HG03095 (cell line): Measurements from ENCODE around the gene FUT7.

Source experiments
- ATAC-seq: cut with Tn5 transposase; IDR thresholded peaks from one replicate; pipeline ENCODE4 v1.9.1; 2021; ENCODE audit warnings: moderate library complexity; ENCODE audit not compliant: unreplicated experiment

Gene FUT7, protein sequence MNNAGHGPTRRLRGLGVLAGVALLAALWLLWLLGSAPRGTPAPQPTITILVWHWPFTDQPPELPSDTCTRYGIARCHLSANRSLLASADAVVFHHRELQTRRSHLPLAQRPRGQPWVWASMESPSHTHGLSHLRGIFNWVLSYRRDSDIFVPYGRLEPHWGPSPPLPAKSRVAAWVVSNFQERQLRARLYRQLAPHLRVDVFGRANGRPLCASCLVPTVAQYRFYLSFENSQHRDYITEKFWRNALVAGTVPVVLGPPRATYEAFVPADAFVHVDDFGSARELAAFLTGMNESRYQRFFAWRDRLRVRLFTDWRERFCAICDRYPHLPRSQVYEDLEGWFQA

DNA sequence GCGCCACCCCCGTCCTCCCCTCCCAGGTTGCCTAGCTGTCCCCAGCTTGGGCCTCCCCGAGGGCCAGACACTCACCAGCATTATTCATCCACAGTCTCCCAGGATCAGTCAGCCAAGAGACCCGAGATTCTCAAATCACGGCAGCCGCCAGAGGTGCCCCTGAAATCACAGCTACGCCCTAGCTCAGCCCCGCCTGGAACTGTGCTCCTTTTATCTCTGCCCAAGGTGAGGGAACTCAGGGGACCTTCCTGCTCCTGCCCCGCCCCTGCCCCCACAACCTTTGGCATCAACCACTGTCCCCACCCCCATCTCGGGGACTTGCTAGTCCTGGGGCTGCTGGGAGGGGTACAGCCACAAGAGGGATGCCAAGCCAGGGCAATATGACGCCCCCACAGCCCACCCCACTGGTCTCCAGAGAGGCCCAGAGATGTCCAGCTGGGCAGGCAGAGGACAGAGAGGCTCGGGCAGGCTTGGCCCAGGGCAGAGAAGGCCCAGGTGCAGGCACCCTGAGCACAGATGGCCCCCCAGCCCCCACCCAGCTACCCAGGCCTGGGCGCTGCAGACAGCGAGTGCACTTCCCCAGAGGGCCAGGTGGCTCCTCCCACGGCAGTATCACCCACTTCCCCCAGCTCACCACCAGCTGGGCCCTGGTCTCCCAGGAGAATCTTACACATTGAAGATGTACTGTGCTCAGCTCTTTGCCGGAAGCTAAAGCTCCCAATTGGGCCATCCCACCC is at the start of gene FUT7:
FUT7 (minus strand) TSS at position 185 of the 737 bp plus-strand sequence; CDS start at position 88, 97 bp downstream.
- no peak for ATAC-seq

DNA sequence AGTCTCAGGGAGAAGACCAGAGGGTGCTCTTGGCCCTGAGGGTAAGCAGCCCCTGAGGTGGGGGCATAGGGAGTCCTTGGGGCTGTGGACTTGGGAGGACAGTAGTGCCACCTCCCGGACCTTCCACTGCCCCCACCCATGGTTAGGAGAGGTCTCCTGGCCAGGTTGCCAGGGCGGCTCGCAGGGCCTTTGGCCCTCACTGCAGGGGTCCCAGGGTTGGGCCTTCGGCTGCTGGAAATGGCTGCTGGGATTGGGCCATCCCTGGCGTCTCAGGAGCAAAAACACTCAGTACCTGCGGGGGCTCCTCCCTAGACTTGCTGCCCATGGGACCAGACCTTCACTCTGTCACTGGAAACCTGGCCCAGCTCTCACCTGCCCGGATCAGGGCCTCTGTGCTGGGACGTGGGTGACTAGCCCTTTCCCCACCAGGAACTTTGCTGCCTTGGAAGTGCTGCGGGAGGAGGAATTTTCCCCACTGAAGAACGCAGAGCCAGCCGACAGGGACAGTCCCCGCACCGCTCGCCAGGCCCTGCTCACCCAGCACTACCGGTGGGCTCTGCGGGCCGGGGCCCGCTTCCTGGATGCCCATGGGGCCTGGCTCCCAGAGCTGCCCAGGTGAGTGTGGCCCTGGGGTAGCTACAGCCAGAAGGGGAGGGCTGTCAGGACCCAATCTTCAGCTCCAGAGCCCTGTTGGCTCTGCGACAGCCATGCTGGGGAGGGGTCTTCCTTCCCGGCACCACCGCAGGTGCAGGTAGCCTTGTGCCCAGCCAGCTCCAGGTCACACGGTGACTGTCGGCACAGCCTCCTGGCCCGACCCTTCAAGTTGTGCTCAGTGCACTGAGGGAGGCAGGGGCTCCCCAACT is 48.6 kb upstream of the FUT7 start:
- no peak for ATAC-seq

DNA sequence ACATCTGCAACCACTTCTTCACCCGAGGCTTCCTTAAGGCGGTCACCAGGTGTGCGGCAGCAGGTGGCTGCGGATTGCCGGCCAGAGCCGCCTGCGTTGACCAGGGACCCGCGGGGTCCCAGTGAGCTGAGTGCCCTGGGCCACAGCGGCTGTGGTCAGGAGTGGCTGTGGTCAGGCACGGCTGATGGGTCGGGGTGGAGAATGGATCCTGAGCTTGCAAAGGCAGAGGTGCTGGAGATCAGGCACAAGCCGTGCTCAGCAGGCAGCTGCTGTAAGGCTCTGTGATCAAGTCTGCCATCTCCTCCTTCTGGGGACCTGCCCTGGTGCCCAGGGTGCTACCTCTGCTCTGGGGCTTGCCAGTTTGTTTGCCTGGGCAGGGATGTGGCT is 47.5 kb upstream of the FUT7 start:
- ATAC-seq = no peak

DNA sequence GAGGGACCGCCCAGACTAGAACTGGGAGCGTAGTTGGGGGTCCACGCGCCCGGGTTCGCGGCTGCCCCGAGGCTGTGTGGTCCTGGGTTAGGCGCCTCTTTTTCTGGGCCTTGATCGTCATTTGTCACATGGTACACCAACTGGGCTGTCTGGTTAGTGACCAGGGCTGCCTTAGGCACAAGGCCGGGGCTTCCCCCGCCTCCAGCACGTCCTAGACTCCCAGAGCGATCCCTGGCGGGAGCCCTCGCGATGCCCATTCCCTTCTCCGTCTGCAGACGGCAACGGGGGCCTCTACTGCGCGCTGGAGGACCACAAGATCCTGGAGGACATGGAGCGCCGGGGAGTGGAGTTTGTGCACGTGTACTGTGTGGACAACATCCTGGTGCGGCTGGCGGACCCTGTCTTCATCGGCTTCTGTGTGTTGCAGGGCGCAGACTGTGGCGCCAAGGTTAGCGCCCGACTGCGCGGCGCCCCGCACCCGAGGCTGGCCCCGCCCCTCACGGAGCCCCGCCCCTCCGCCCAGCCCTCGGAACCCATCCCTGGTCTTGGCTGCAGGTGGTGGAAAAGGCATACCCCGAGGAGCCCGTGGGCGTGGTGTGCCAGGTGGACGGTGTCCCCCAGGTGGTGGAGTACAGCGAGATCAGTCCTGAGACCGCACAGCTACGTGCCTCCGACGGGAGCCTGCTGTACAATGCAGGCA is 47.0 kb upstream of the FUT7 start:
- no peak for ATAC-seq

DNA sequence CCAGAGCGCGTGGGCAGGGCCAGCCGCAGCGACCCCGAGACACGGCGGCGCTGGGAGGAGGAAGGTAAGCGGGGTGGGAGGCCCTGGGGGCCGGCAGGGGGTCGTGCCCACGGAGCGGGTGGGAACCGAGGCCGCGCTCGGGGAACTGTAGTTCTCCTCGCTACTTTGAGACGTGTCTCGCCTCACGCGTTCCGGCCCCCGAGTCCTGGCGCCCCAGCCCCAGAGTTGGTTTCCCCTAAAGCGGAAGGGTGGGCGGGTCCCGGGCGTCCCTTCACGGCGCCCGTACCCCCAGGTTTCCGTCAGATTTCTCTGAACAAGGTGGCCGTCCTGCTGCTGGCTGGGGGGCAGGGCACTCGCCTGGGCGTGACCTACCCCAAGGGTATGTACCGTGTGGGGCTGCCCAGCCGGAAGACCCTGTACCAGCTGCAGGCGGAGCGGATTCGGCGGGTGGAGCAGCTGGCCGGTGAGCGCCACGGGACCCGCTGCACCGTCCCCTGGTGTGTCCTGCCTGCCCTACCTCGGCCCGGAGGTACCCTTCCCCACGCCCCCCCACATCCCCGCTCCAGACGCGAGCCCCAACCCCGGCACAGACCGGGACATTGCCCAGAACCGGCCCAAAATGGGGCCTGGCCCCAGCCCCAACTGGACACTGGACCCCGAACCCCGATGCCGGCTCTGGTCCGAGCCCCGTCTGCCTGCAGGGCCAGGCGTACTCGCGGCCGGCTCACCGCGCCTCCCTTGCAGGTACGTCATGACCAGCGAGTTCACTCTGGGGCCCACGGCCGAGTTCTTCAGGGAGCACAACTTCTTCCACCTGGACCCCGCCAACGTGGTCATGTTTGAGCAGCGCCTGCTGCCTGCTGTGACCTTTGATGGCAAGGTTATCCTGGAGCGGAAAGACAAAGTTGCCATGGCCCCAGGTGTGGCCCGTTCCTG is 46.1 kb upstream of the FUT7 start:
- peak; percentile 21 for ATAC-seq

DNA sequence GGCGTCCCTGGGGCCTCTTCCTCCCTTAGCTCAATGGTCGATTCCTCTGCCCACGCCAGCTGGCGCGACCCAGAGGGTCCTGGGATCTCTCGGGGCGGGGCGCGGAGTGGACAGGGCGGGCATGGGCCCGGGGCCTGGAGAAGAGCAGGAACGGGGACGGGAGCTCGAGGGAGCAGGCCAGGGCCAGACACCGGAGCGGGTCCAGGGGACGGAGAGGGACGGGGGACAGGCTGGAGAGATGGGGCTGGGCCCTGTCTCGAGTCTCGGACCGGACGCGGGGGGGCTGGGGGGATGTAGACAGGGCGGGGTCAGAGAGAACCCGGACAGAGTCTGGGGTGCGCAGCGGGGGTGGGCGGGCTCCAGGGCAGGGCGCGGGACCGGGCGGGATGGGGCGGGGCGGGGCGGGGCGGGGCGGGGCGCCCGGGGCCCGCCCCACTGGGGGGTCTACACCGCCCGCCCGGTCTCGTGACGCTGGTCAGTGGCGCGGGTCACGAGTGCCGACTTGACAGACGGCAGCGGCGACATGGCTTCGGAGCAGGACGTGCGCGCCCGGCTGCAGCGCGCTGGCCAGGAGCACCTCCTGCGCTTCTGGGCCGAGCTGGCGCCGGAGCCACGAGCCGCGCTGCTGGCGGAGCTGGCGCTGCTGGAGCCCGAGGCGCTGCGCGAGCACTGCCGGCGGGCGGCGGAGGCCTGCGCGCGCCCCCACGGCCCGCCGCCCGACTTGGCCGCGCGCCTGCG is 45.3 kb upstream of the FUT7 start, which contains the start of gene UAP1L1:
UAP1L1 (plus strand) TSS at position 508 of the 738 bp plus-strand sequence; CDS start at position 524, 16 bp downstream.
- peak; percentile 38 for ATAC-seq

DNA sequence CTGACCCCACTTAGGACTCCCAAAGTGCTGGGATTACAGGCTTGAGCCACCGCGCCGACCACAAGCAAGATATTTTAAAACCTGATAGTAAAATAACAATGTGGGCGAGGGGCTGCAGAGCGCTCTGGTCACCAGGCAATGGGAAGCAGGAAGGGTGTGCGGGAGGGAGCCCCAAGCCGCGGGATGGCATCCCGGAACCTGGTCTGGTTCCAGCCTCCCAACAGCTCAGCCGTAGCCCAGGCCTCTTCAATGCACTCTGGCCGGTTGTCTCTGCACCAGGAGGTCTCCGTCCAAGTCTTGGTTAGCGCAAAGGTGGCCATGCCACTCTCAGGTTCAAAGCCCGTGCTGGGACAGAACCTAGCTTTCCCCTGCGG is 44.7 kb upstream of the FUT7 start:
- no peak for ATAC-seq

DNA sequence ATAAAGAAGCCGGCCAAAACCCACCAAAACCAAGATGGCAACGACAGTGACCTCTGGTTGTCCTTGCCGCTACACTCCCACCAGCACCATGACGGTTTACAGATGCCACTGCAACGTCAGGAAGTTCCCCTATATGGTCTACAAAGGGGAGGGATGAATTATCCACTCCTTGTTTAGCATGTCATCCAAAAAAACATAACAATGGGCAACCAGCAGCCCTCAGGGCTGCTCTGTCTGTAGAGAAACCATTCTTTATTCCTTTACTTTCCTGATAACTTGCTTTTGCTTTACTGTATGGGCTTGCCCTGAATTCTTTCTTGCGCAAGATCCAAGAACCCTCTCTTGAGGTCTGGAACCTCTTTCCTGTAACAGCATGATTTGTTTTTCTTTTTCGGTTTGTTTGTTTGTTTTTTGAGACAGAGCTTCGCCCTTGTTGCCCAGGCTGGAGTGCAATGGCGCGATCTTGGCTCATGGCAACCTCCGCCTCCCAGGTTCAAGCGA is 43.4 kb upstream of the FUT7 start:
- no peak for ATAC-seq

DNA sequence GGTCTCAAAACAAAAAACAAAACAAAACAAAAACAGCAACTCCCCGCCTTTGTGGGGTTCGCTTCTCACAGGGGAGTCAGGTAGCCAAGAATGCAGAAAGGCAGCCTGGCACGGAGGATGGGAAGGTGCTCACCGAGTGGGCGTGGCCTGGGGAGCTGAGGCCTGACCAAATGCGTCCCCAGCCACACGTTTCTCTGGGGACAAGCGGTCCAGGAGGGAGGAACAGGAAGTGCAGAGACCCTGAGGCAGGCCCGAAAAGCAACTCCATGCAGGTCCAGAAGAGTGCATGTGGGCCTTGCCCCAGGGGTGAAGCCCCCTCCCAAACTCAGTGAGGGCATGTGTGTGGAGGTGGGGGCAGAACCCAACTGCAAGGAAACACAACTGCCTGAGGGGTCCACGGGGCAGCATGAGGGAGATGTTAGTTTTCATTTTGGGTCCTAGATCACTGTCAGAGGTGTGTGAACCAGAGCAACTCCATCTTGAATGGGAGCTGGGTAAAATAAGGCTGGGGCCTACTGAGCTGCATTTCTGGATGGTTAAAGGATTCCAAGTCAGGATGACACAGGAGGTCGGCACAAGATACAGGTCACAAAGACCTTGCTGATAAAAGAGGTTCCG is 42.9 kb upstream of the FUT7 start:
- ATAC-seq = no peak

DNA sequence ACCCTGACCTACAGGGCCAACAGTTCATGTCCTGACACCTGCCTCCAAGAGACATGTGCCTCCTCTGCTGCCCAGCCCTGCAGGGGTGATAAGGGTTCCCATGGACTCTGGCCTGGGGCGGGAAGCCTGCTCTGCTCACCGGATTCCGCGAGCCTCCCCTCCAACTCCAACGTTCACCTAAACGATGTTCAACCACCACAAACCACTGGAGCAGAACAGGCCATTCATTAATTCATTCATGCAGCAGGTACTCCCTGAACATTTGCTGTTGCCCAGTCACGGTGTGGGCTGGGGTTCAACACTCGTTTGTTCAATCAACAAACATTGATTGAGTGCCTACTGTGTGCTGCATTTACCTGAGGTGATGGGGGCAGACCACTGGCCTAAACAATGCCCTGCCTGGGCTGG is 42.1 kb upstream of the FUT7 start:
- no peak for ATAC-seq

DNA sequence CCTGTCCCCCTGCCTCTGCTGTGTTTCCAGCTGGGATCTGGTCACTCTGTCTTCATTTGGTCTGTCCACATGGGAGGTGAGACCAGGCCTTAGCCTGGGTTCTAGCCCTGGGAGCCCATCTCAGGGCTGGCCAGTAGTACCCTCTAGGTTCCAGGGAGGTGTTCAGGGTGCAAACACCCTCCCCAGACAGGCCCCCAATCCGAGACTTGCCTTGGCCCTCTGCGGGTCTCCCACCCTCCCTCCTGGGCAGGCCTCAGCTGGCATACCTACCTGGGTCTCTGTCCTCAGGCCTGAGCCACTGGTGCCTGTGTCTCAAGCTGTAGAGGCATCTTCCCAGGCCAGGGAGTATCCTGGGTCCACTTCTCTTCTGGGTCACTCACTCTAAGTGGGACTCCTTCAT is 39.4 kb upstream of the FUT7 start:
- ATAC-seq = no peak

DNA sequence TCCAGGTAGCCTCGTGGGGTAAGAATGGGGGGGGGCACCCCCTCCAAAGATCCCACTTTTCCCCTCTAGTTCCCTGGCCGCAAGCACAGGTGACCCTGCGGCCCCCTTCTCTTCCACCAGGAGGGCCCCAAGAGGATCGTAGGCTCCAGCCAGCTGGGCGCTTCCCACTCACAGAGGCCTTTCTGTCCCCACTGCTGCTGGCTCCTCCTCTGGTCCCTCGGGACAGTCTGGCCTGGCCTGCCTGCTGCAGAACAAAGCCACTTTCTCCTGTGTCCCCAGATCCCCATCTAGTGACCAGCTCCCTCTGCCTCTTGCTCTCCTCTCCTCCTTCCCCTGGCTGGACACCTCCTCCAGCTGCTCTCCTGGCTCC is 39.0 kb upstream of the FUT7 start:
- ATAC-seq = peak; percentile 7

DNA sequence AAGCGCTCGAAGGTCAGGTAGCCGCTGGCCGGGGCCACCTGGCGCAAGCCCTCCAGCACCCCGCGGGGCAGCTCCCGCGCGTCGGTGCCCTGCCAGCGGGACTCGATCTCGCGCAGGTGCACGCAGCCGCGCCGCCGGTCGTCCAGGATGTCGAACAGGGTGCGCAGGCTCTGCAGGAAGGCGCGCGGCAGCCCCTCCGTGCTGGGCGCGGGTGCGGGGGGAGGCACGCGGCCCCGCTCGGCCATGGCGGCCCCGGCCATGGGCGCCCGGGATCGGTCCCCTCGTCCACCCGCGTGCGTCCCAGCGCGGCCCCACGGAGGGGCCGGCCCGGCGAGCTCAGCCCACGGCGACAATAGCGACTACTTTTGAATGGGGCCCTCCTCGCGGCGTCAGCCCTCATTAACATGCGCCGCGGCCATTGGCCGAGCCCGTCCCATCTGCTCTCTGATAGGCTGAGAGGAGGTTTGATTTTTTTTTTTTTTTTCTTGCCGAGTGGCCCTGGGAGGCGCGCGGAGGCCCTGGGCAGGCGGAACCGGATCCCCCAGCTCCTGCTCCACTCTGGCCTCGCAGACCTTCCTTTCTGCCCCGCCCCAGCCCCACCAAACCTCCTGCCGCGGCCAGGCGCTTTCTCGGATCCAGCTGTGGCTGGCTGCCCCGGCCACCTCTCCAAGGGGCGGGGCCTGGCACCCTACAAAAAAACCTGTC is 38.5 kb upstream of the FUT7 start, which contains the start of gene SAPCD2:
SAPCD2 (minus strand) TSS at position 357 of the 705 bp plus-strand sequence; CDS start at position 260, 97 bp downstream.
- peak; percentile 50 for ATAC-seq

DNA sequence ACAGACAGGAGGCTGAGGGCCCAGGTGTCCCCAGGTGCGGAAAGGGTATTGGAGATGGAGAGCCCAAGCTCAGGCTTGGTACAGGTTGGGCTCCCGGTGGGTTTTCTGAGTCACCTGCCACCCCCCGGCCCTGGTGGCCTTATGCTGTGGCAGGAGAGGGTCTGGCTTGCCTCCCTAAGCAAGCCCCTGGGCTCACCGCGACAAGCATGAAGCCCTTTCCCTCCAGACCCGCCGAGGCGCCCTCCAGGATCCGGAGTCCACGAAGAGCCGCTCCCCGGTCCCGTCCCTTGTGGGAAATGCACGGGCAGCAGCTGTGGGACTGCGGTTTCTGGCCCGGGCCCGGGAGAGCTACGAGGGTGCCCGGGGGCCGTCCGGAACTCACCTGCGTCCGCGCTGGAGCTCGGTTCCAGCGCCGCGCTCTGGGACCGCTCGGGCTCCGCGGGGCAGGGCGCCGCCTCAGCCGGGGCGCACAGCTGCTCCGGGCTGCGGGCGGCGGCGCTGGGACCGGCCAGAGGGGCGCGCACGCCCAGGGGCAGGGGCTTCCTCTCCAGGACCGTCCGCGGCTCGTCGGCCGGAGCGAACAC is 37.7 kb upstream of the FUT7 start:
- no peak for ATAC-seq

DNA sequence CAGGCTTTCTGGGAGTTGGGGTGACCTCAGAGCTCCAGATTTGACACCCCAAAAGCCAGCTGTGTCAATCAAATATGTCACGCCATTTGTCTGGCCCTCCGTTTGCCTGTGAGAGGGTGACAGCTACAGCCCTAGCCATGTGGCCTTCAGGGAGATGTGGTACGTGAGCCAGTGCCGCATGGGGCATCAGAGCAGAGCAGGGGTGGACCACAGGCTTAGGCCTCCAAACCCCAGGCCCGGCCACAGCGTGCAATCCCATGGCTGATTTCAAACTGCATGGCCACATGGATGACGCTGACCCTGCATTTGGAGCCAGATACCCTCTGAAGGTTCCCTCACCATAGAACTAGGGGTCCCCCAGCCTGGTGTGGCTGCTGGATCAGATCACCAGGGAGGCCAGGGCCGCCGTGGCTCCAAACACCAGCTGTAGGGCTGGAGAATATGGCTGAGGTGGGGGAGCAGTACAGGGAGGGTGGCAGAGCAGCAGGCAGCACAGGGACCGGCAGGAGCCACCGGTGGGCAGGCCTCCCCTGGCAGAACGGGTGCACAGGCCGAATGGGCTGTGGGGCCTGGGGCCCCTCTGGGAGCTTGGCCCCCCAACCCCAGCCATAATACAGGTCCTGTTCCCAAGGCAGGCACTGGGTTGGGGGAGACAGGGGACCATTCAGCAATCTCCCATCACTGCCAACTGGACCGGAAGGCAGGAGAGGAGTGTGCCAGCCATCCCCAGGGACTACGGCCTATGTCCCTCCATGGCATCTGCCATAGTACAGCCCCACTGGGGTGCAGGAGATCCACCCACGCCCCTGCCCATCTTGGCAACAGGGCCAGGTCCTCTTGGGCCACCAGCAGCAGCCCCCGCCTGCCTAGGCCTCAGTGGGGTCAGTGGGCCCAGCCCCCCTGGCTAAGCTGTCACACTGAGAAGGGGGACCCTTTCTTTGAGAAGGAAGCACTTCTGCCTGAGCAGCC is 36.9 kb upstream of the FUT7 start:
- no peak for ATAC-seq

DNA sequence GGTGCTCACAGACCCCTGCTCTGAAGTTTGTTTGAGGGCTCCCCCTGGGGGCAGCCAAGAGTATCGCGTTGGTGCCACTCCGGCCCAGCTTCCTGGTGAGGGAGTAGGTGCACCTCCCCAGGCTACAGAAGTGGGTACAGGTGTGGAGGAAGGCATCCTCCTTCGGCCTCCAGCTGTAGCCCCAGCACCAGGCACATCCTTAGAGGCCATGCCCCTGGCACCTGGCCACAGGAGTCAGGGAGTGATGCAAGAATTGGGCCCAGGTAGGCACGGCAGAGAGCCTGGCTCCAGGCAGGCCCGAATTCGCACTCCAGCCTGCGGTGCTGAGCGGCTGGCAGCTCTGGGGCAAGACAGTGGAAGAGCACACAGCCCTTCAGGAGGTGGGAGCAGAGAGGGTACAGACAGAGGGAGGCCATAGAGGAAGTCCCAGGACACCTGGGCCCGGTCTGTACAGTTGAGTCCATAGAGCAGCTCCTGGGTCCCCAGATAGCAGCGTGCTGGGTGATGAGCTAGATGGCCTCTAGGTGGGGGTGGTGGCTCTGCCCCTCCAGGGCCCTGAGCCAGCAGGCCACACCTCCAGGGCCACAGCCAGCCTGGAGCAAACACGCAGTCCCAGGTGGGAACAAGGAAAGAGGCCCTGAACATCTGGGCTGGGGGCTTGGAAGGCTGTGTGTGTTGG is 36.1 kb upstream of the FUT7 start:
- no peak for ATAC-seq
